Liver (tissue), 3 donors: ENCODE results near the gene INTS2.

Experiments used
- CTCF ChIP-seq: fragments of 150-350 bp; IDR thresholded peaks from 2 replicates; pipeline ENCODE4 v1.5.1; 2017; ENCODE audit warnings: improper control_type of control experiment, low read depth, low read length; ENCODE audit not compliant: missing input control
- JUND ChIP-seq, 2 donors: IDR thresholded peaks; 2 replicates each; pipeline ENCODE4 v1.6.1; 2016; ENCODE audit warnings: antibody characterized with exemption in 2 of 2
- donor health status: healthy.
- donor health status: healthy.

DNA sequence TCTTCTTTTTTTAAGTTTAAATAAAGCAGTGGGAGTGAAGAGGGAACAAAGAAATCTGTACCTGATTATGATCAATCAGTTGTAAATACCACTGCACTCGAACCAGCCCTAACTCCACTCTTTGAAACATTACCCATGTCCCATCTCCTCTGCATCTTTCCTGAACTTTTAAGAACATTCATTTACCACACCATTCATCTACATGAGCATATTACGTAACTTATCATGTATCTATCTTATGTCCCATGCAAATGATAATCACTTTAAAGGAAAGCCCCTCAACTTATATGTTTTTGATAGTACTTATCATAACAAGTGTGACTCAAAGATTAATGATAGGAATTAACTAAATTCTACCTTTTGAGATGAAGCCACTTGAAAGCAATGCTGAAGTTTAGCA lies 53.7 kb downstream of the INTS2 start:
- TF ChIP-seq CTCF, result no peak
- TF ChIP-seq JUND (IDR thresholded peaks at IDR 0.05), result no peak
